ENCODE results near the gene BTBD16.

GRCh38 chr10:122261584-122261983 lies 9.5 kb upstream of the BTBD16 start:
- TF ChIP-seq, protein P1, sequence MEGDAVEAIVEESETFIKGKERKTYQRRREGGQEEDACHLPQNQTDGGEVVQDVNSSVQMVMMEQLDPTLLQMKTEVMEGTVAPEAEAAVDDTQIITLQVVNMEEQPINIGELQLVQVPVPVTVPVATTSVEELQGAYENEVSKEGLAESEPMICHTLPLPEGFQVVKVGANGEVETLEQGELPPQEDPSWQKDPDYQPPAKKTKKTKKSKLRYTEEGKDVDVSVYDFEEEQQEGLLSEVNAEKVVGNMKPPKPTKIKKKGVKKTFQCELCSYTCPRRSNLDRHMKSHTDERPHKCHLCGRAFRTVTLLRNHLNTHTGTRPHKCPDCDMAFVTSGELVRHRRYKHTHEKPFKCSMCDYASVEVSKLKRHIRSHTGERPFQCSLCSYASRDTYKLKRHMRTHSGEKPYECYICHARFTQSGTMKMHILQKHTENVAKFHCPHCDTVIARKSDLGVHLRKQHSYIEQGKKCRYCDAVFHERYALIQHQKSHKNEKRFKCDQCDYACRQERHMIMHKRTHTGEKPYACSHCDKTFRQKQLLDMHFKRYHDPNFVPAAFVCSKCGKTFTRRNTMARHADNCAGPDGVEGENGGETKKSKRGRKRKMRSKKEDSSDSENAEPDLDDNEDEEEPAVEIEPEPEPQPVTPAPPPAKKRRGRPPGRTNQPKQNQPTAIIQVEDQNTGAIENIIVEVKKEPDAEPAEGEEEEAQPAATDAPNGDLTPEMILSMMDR (IDR thresholded peaks at IDR 0.05): no peak
- TF ChIP-seq POLR2A (IDR thresholded peaks at IDR 0.05) (no peak), POLR2AphosphoS5 (IDR thresholded peaks at IDR 0.05) (no peak)

Data from breast epithelium (tissue), 3 donors.